ENCODE data around the gene WNT16.

GRCh38 chr7:121300685-121301420 is 27.9 kb upstream of the WNT16 start:
- TF ChIP-seq CTCF (conservative IDR thresholded peaks at IDR 0.05; ENCODE audit: low read length) (no peak), EZH2phosphoT487 (IDR thresholded peaks at IDR 0.05; ENCODE audit: borderline replicate concordance) (no peak)

All from Loucy (cell line).